NCI-H146 (cell line): ENCODE data around the gene IRF9.

Experiments used
- DNase-seq: peaks from one replicate; lab custom pipeline; 2025; lab: John Stamatoyannopoulos, UW

Gene IRF9

DNA sequence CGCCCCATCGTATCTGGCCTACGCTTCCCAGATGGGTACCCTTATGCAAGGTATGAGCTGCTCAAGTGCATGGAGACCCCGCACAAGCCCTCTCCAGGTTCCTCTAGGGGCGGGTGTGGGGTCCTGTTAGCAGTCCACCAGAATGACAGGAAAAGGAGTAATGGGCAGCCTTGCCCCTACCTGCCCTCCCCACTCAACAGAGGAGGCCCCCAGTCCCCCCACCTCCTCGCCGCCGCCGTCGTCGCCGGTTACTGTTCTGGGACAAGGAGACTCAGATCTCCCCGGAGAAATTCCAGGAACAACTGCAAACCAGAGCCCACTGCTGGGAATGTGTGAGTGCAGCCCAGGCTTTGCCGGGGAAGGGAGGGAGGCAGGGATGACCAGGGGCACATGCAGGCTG lies 16.8 kb downstream of the IRF9 start:
- no peak for DNase-seq

DNA sequence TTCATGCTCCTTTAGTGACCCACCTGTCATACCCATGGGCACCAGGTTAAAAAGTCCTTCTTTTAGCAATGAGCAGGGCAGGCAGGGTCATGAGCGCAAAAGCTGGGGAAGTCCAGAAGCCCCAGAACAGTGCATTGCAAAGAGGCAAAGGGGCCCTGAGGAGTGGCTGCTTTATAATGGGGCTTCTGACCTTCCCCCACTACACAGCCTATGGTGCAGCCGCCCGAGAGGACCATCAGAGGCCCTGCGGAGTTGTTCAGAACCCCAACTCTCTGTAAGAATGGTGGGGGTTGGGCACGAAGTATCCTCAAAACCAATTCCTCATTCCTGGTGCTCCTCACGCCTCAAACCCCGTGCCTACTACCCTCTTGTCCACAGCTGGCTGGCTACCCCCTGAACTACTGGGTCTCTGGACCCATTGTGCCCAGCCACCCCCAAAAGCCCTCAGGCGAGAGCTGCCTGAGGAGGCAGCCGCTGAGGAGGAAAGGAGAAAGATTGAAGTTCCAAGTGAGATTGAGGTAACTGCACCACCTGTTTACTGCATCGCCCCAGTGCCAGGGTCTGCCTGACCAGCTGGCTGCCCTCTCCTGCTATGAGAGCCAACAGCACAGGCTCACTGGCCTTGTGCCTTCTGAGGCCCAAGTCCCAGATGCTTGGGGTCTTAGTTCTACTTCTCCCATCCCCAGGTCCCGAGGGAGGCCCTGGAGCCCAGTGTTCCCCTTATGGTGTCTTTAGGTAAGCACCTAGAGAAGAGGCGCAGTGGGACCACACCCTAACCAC lies 17.5 kb downstream of the IRF9 start:
- DNase-seq: no peak

DNA sequence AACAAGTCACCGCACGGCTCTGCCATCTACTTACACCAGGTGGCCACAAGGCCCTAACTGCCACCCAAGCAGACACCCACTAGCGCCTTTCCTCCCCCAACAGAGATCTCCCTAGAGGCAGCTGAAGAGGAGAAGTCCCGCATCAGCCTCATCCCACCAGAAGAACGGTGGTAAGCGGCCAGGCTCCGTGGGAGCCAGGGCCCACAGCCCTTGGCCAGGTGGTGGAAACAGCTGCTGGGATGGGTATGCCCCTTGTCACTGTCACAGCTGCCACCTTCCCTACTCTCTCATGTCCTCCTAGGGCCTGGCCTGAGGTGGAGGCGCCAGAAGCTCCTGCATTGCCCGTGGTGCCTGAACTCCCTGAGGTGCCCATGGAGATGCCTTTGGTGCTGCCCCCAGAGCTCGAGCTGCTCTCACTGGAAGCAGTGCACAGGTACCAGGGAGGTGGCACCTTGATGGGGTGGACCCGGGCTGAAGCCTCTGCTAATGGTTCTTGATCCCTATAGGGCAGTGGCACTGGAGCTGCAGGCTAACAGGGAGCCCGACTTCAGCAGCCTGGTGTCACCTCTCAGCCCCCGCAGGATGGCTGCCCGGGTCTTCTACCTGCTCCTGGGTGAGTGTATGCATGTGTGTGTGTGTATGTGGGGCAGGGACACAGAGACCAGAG lies 18.4 kb downstream of the IRF9 start:
- DNase-seq: no peak

DNA sequence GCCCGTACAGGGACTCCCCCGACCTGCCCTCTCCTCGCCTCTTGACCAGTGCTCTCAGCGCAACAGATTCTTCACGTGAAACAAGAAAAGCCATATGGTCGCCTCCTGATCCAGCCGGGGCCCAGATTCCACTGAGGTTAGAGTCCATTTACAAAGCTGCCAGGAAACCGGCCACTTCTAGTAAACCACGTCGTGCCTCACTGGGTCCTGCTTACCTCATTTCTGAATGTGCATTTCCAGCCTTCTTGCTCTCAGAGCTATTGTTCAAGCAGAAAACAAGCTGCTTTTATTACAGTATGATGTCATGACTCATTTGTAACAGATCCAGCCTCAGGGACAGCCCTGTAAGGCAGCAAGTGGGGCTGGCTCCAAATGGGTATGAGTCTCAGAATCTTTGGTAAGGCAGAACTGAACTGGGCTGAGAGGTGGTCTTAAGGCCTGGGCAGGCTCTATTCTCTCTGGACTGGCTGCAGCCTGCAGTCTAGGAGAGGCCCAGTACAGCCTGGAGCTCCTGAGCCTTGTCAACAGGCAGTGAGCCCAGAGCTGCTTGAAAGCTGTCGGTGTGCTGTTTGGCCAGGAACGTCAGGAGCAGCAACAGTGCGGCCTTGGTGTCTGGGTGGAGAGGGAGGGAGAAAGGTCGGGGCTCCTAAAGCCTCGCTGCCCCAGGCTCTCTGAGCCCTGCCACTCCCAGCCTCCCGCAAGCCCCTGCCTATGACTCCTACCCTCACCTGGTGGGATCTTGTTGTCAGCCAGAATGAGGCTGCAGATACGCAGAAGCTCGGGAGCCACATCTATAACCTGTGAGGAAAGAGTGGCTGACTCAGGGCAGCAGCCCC lies 19.1 kb downstream of the IRF9 start:
- no peak for DNase-seq

DNA sequence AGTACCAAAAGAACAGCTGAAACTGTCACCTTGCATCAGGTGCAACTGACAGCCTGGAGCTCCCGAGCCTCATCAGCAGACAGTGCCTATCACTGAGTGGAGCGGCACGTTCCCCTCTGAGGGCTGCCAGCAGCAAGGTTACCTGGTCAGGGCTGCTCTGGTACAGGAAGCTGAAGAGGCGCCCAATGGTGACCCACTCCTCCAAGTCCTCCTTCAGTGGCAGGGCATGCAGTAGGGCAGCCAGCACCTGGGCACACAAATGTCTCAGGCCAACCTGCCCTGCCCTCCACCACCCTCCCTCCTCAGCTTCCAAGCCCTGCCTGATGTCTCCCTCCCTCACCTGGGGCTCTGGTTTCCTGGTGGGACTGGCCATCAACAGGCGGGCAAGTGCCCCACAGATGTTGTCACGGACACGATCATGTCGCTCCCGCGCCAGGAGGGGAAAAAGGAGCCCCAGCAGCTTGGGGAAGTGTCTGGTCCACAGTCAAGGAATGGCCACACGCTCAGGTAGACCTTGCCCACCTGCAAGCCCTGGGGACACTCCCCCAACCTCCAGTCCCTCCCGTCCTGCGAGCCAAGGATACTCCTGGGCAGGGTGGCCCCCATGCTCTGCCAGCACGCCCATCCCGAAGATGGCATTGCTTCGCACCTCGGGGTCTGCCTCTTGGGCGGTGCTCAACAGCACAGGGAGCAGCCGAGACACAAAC lies 20.5 kb downstream of the IRF9 start:
- no peak for DNase-seq

DNA sequence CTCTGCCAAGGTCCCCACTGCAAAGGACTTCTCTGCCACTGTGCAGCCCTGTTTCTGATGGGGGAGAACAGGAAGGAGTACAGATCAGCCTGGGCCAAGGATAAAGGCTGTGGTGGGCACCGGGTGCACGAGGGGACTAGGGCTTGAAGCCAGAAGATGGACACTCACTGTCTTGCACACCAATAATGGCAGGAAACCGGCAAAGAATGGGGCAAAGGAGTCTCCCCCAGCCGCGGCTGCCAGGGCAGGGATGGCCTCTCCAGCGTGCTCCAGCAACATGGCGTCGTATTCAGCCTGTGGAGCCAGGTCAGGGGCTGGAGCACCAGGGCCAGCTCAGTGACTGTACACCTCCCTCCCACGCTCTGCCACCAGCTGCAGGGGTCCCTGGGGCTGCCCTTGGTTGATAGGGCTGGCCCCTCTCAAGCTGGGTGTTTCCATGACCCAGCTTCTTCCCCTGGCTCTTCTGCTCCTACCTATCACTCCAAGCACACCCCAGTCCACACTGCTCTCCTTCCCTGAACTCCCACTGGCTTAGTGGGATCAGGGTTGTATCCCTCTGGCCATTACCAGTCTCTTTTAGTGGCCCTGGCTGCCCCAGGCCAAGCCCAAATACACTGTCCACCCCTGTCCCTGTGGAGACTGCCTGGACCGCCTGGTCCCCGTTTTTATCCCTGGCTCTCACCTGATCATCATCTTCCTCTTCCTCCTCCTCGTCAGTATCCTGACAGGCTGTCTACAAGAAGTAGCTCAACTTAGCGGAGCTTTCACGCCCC lies 21.2 kb downstream of the IRF9 start:
- no peak for DNase-seq

DNA sequence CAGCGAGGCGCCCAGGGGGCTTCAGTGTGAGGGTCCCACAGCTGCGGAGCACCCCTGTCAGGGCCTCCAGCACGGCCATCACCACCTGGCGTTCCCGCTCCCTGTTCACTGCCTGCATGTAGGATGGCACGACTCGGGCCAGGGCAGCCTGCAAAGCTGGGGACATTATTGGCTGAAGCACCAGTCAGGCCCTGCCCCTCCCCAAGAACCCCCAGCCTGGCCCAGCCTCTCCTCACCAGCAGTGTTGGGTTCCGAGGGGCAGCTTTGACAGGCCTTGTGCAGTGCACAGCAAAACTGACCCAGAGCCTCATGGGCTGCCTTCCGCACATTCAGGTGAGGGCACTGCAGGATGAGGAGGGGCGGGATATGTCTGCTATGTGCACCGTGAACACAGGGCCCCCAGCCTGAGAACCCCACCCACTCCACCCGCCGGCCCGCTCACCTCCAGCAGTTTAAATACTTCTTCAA lies 22.0 kb downstream of the IRF9 start:
- no peak for DNase-seq

DNA sequence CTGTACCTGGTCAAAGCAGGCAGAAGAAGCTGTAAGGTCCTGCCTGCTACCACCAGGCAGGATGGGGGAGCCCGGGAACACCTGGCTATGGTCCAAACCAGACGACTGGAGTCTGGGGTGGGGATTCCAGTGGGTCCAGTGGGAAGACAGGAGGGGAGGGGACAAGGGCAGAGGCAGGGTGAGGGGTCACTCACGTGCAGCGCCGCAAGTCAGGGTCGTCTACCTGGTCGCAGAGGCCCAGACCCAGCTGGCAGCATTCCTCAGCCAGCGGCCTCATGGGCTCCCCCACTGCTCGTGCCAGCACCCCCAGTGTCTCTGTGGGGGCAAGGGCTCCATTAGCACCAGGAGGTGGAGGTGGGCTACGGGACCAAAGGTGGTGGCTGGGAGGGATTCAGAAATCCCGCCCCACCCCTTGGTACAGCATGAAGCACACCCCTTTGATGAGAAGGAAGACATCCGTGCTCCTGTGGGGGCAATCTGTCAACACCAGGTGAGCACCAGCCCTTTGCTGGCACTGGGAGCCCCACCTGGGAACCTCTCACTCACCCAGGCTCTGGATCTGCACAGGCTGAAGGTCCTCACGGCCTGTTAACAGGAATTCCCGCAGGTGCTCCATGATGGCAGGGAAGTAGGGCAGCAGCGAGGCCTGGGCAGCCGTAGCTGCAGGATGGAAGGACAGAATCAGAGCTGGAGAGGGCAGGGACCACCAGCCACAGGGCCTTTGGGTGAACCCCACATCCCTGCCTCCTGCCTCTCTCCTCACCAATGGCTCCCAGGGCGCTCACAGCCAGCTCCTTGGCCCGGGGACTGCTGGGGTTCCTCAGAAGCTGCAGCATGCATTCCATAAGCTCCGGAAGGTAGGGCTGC lies 23.3 kb downstream of the IRF9 start:
- DNase-seq: no peak

DNA sequence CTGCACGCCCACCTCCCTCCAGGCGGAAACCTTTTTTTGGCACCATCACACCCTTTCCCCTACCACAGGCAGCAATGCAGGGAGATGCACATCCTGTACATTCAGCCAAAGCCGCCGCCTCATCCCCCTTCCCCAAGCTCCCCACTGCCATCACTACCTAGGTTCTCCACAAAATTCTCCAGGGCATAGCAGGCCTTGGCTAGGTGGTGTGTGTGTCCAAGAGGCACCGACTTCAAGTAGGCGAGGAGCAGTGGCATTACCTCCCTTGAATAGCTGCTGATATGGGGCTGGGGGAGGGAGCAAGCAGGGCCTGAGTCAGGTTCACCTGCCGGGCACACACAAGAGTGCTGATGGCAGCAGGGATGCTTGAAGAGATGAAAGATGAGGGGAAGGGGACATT lies 24.0 kb downstream of the IRF9 start:
- DNase-seq: no peak

DNA sequence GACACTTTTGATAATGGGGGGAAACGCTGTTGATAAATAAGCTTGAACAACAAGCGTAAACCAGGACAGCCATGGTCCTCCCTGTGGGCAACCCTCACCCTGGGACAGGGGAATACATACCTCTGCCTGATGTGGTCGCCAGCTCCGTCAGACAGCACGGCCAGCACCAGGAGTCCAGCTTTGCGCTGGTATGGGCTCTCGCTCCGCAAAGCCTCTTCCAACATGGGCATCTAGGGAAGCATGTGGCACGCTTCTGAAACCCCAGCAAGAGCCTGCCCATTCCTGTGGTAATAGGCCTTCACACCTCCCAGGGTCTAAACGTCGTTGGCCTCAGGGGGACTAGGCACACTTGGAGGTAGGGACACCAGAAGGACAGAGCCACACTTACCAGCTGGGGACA lies 24.7 kb downstream of the IRF9 start:
- DNase-seq: no peak

DNA sequence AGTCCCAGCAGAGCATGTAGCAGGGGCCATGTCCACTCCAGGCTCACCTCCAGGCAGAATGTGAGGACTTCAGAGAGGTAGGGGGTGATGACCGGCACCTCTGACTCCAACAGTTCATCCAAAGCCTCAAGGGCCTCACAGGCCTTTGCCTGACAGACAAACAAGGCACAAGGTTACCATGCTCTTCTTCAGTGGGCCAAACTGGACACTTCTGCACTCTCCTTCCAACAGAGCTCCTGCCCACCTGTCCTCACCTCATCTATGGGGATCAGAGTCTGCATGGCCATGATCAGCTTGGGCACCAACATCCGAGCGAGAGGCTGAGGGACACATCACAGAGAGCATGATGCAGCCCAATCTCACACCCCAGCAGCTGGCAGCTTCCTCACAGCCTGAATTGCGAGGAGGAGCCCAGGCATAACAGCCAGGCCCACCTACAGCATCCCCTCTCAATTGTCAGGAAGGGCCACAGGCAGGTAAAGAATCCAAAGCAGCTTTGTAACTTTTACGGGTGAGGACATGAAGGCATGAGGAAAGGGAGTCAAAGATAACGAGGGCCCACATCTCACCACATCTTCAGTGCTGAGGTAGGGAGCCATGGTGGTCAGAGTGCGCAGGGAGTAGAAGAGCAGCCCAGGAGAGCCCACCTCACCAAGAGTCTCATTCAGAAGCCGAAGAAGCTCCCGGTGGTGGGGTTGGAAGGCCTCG lies 25.9 kb downstream of the IRF9 start:
- DNase-seq: no peak

DNA sequence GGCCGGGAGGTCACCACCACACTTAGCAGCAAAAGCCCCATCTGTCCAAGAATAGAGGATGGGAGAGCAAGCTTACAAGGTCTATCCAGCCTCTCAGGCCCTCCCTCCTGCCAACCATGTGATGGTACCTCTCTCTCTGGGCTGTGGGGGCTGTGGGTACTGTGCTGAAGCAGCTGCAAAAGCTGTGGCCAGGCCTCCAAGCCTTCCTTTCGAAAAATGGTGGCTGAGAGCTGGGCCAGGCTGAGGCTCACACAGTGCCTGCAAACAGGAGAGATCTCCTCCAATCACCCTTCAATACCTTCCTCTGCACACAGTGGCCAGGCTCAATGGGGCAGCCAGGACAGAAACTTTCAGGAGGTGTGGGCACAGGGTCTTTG lies 26.5 kb downstream of the IRF9 start:
- no peak for DNase-seq

DNA sequence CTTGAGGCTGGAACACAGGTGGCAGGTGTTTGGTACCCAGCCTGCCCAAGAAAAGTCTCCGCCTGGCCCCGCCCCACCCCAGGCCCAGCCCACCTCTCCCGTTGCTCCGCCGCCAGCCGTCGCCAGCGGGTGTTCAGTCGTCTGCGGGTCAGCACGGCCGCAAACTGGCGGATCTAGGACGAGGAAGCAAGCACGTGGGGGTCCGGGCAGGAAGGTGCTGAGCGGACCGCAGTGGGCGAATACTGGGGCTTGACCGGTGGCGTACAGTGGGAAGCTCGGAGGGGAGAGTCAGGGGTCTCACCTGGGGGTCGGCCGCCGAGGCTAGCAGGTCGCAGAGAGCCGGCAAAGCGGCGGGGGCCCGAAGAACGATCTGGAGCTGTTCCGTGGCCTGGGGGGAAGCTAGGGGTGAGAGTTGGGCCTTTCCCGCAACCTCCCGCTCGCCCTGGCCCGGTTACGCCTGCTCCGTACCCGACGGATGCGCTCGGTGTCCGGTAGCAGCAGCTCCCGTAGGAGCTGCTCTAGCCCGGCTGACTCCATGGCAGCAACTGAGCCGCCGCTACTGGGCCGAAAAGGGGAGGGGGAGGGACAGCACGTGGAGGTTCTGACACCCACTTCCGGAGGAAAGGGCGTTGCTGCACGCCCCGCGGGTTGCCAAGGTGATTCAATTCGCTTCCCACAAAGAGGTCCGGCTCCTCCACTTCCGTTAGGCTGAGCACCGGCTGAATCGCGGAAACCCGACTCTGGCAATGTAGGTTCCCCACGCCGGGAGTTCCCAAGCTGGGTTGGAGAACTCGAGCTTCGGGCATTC lies 27.4 kb downstream of the IRF9 start, which contains the start of gene IPO4:
Gene IPO4 (minus strand): TSS at position 566 of the 808 bp plus-strand sequence. CDS start 29 bp downstream, at position 537.
- peak; percentile 97 for DNase-seq

DNA sequence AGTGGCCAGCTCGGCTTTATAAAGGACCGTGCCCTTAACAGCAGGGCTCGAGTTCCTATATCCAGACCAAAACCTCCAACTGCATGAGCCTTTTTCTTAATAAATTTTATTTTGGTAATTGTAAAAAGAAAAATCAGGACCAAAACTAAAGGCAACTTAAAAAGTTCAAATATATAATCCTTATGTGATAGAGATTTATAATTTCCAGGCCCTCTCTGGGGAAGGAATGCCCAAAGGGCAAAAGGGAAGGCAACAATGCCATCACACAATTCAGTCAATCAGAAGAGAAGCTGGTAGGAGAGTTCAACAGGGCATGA lies 28.0 kb downstream of the IRF9 start:
- no peak for DNase-seq

DNA sequence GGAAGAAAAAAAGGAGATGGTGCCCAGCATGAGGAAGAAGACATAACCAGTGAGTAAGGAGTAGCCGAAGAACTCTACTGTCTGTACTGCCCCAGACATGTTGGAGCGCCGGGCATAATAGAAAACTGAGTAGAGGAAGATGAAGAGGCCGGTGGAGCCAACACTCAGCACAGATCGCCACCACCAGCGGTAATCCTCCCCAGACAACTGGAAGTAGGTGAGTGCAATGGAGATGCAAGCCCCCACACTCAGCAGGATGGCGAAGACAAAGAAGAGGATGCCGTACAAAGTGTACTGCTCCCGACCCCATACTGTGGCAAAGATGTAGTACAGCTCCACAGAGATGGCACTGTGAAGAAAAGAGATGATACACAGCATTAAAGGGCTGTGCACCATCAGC lies 28.4 kb downstream of the IRF9 start:
- no peak for DNase-seq

DNA sequence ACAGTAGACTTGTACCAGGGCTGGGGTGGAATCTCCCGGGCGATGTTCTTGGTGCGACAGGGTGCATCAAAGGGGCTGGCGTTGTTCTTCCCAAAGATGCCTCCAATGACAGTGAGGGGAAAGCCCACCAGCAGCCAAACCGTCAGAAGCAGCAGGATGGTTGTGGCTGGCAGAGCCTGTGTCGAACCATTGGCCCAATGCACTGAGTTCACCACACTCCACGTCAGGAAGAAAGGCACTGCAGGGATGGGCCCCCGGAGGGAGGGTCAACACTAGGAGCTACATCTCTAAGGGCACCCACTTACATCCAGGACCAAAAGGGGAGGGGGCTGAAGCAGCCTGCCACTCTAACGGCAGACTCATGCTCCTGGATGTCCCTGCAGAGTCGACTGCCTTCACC lies 29.4 kb downstream of the IRF9 start:
- DNase-seq: no peak

DNA sequence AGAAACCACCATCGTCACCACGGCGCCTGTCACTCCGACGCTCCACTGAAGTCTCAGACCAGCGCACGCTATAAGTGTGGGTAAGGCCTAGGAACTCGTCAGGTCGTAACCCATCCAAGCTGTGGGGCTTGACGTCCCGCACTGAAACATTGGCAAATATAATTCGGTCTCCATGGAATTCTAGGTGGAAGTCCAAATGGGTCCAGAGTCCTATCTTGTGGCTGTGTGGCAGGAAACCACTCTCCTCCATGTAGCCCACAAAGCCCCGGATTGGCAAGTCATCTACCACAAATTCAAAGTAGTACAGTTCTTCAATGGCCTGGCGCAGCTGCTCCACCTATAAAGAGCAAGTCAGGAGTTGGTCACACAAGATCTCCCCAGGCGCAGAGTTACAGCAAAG lies 31.9 kb downstream of the IRF9 start:
- DNase-seq: no peak

DNA sequence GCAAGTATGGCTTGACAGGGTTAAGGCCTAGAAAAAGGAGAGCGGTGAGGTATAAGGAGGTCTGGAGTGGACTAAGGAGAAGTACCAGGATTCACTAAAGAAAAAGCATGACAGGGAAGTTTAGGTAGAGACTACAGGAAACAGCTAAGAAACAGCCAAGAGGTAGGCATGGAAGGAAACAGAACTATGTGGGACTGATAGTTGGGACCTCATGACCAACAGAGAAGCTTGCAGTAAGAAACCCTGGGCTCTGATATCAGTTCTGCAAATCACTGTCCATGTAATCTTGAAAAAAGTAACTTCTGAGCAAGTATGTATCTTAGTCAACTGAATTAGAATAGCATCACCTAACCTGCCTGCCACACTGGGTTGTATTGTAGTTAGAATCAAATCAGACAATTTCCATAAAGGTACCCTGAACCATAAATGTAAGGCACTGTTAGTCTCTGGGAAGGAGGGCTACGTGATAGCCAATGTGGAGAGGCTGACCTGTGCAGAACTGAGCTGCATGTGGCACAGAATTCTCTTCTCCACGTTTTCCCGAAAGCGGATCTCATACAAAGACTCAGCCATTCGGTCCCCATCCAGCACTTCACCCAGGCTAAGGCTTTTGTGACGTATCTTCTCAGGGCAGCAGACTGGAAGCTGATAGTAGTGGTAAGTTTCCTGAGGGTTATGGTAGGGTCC lies 33.3 kb downstream of the IRF9 start:
- DNase-seq: no peak

DNA sequence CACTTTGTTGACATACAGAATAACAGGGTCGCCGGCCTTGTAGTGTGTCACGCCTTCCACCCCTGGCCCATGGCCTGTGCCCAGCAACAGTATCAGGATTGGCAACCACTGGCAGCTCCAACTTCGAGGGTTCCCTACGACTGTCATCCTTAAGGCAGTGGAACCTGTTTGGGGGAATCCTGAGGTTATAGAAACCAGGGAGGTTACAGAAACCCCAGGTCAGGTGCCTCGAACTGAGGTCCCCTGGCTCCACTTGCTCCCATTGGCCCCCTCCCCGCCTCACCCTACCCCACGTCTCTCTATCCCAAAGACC lies 33.8 kb downstream of the IRF9 start:
- DNase-seq: no peak
